GM23338 (cell line): ENCODE results near the gene ADCY1. TPM values are rescaled to one million over a fixed set of nuclear protein-coding genes. Genes with fewer than 3 reads are reported as not detected.

Source experiments
- ATAC-seq: fragments of 200-7000 bp; cut with Tn5 transposase; 3 replicates; pipeline ENCODE4 v1.9.1; 2020
- DNase-seq: peaks from one replicate; pipeline ENCODE4 v3.0.0-alpha.2; 2015; ENCODE audit warnings: low spot score
- H2AFZ ChIP-seq: fragments of 200-600 bp; sonication (generic); 2 replicates; pipeline ENCODE4 v1.8.0; 2016; ENCODE audit warnings: antibody characterized with exemption, mild to moderate bottlenecking, moderate library complexity
- H3F3A ChIP-seq: fragments of 200-600 bp; sonication (generic); replicated peaks from 2 replicates; pipeline ENCODE4 v1.8.0; 2017; ENCODE audit warnings: antibody characterized with exemption, mixed run types, low read depth
- H3K27ac ChIP-seq: fragments of 200-600 bp; sonication (generic); 2 replicates; pipeline ENCODE4 v1.6.1; 2016; ENCODE audit warnings: low read depth
- H3K27me3 ChIP-seq: fragments of 200-600 bp; sonication (generic); 2 replicates; pipeline ENCODE4 v1.8.0; 2016; ENCODE audit warnings: mild to moderate bottlenecking, mixed run types, moderate library complexity; ENCODE audit not compliant: insufficient read depth
- H3K36me3 ChIP-seq: fragments of 200-600 bp; sonication (generic); 2 replicates; pipeline ENCODE4 v1.8.0; 2016; ENCODE audit warnings: mild to moderate bottlenecking; ENCODE audit not compliant: insufficient read depth
- H3K4me1 ChIP-seq: fragments of 200-600 bp; sonication (generic); 2 replicates; pipeline ENCODE4 v1.8.0; 2016; ENCODE audit warnings: mild to moderate bottlenecking, moderate library complexity; ENCODE audit not compliant: insufficient read depth
- H3K4me2 ChIP-seq: fragments of 200-600 bp; sonication (generic); 2 replicates; pipeline ENCODE4 v1.7.1; 2017; ENCODE audit warnings: mixed run types
- H3K4me3 ChIP-seq: fragments of 200-600 bp; sonication (generic); 2 replicates; pipeline ENCODE4 v1.6.1; 2016; ENCODE audit warnings: mixed run types
- H3K79me2 ChIP-seq: fragments of 200-600 bp; sonication (generic); replicated peaks from 2 replicates; pipeline ENCODE4 v1.8.0; 2017; ENCODE audit warnings: mild to moderate bottlenecking; ENCODE audit not compliant: insufficient read depth
- H3K9me2 ChIP-seq: fragments of 200-600 bp; sonication (generic); 2 replicates; pipeline ENCODE4 v1.8.0; 2017; ENCODE audit not compliant: insufficient read depth
- H4K20me1 ChIP-seq: fragments of 200-600 bp; sonication (generic); replicated peaks from 2 replicates; pipeline ENCODE4 v1.8.0; 2017; ENCODE audit warnings: mild to moderate bottlenecking; ENCODE audit not compliant: insufficient read depth
- H3K27ac Mint-ChIP-seq: 2 replicates; pipeline ENCODE4 v1.8.0; 2020; ENCODE audit warnings: inconsistent platforms, mild to moderate bottlenecking, moderate library complexity, mixed read lengths
- H3K27me3 Mint-ChIP-seq: 3 replicates; pipeline ENCODE4 v1.8.0; 2022; ENCODE audit warnings: low read depth, mild to moderate bottlenecking, moderate library complexity, mixed read lengths, inconsistent platforms; ENCODE audit not compliant: insufficient read depth, poor library complexity
- H3K36me3 Mint-ChIP-seq: 3 replicates; pipeline ENCODE4 v1.8.0; 2021; ENCODE audit warnings: low read depth, mild to moderate bottlenecking, inconsistent platforms, moderate library complexity, mixed read lengths
- H3K4me1 Mint-ChIP-seq: 3 replicates; pipeline ENCODE4 v1.8.0; 2020; ENCODE audit warnings: mild to moderate bottlenecking, inconsistent platforms, mixed read lengths
- H3K4me3 Mint-ChIP-seq: 3 replicates; pipeline ENCODE4 v1.8.0; 2021; ENCODE audit warnings: moderate library complexity, mild to moderate bottlenecking, inconsistent platforms, mixed read lengths
- H3K9me3 Mint-ChIP-seq: 3 replicates; pipeline ENCODE4 v1.8.0; 2020; ENCODE audit warnings: moderate library complexity, mild to moderate bottlenecking, inconsistent platforms, mixed read lengths
- CREB1 ChIP-seq: fragments of 250-450 bp; sonication (Bioruptor Pico); IDR thresholded peaks from 2 replicates; pipeline ENCODE4 v1.5.0; 2020; ENCODE audit warnings: low read depth, mild to moderate bottlenecking, moderate library complexity
- ETS1 ChIP-seq: IDR thresholded peaks from 2 replicates; pipeline ENCODE4 v1.6.1; 2016; ENCODE audit warnings: antibody characterized with exemption
- EZH2 ChIP-seq: fragments of 200-600 bp; sonication (generic); IDR thresholded peaks from one replicate; pipeline ENCODE4 v1.8.0; 2017; ENCODE audit warnings: antibody characterized with exemption, mild to moderate bottlenecking, low read depth; ENCODE audit not compliant: unreplicated experiment
- EZH2phosphoT487 ChIP-seq: fragments of 200-600 bp; sonication (generic); IDR thresholded peaks from one replicate; pipeline ENCODE4 v1.8.1; 2018; ENCODE audit warnings: antibody characterized with exemption; ENCODE audit not compliant: unreplicated experiment
- NANOG ChIP-seq: IDR thresholded peaks from 2 replicates; pipeline ENCODE4 v1.6.1; 2016; ENCODE audit warnings: antibody characterized with exemption, borderline replicate concordance
- REST ChIP-seq: IDR thresholded peaks from one replicate; pipeline ENCODE4 v1.6.1; 2018; ENCODE audit warnings: antibody characterized with exemption; ENCODE audit not compliant: unreplicated experiment
- STAT1 ChIP-seq: IDR thresholded peaks from one replicate; pipeline ENCODE4 v1.6.1; 2016; ENCODE audit warnings: antibody characterized with exemption; ENCODE audit not compliant: unreplicated experiment
- ZNF114 ChIP-seq: fragments of 250-450 bp; sonication (Bioruptor Pico); IDR thresholded peaks from 2 replicates; pipeline ENCODE4 v1.5.0; 2020; ENCODE audit warnings: mild to moderate bottlenecking, moderate library complexity
- ZNF331 ChIP-seq: fragments of 250-450 bp; sonication (Bioruptor Pico); IDR thresholded peaks from 2 replicates; pipeline ENCODE4 v1.5.0; 2020; ENCODE audit warnings: low read depth, mild to moderate bottlenecking, moderate library complexity
- ZNF462 ChIP-seq: fragments of 250-450 bp; sonication (Bioruptor Pico); IDR thresholded peaks from 2 replicates; pipeline ENCODE4 v1.5.0; 2020; ENCODE audit warnings: mild to moderate bottlenecking, moderate library complexity
- polyA plus RNA-seq: library from polyadenylated mRNA; unstranded; fragments of >200 nt; fragmentation: Nextera tagmentation; extraction: Ambion mirVana; gene quantifications from 2 replicates; pipeline ENCODE4 v1.2.1, GENCODE V29; 2016
- total RNA-seq: library from RNA; depleted of rRNA; stranded (reverse); fragments of >200 nt; shearing (Covaris generic); gene quantifications from 2 replicates; pipeline ENCODE4 v1.2.3, GENCODE V29; 2014

Gene ADCY1
- total and polyA plus RNA-seq, 2 experiments from 2014 or later = 2.3 to 18.7 TPM

- TF ChIP-seq REST = no peak
- no peak for TF ChIP-seq ZNF331
- TF ChIP-seq EZH2phosphoT487 = no peak
- no peak for TF ChIP-seq NANOG
- TF ChIP-seq ETS1 = no peak
- TF ChIP-seq STAT1 = no peak
- no peak for TF ChIP-seq CREB1 (CRISPR knock-in tag)
- TF ChIP-seq ZNF114 (CRISPR knock-in tag) = no peak
Measured at GRCh38 chr7:45687721-45688120, 113.6 kb downstream of the ADCY1 start (continued).

- H3K4me3 Mint-ChIP-seq = no peak overlapping the region
Measured at GRCh38 chr7:45688382-45688781, 114.2 kb downstream of the ADCY1 start.

More at GRCh38 chr7:45688382-45688781, 114.2 kb downstream of the ADCY1 start:
- H2AFZ ChIP-seq = no peak overlapping the region
- TF ChIP-seq STAT1 (no peak), ZNF114 (CRISPR knock-in tag) (no peak), ZNF462 (CRISPR knock-in tag) (no peak), NANOG (no peak), REST (no peak), EZH2 (no peak), EZH2phosphoT487 (no peak), CREB1 (CRISPR knock-in tag) (no peak), ZNF331 (no peak)
- no peak overlapping the region for H3K4me2 ChIP-seq
- ATAC-seq (no peak), DNase-seq (no peak)
- Mint-ChIP-seq H3K9me3 (no peaks in the 10 kb centered on the region; the same call in 2 of the 3 replicates), H3K27ac (no peak overlapping the region), H3K4me1 (no peaks in the 10 kb centered on the region; the same call in 2 of the 3 replicates), H3K36me3 (peaks cover 13% of the 10 kb centered on the region), H3K27me3 (peaks cover 2% of the 10 kb centered on the region)
- H3K27me3 ChIP-seq = no peaks in the 10 kb centered on the region
- H3K9me2 ChIP-seq = no peaks in the 10 kb centered on the region
- no peak overlapping the region for H3K4me3 ChIP-seq
- no peaks in the 10 kb centered on the region for H3K36me3 ChIP-seq
- no peaks in the 10 kb centered on the region for H4K20me1 ChIP-seq
- no peaks in the 10 kb centered on the region for H3K79me2 ChIP-seq
- no peaks in the 10 kb centered on the region for H3K4me1 ChIP-seq
- H3F3A ChIP-seq = no peaks in the 10 kb centered on the region
- H3K27ac ChIP-seq = no peak overlapping the region
